IPS DF 6.9 (cell line): Measurements from ENCODE around the gene PAQR5.

ENCODE experiments used
- DNase-seq: peaks from one replicate; pipeline ENCODE4 v3.0.0-alpha.2; 2013; ENCODE audit warnings: low read depth, low spot score
- H3K27ac ChIP-seq: one replicate; pipeline ENCODE4 v1.5.1; 2013; ENCODE audit warnings: low read length, control low read depth
- H3K27me3 ChIP-seq: 2 replicates; pipeline ENCODE4 v1.6.1; 2013; ENCODE audit warnings: mild to moderate bottlenecking, low read length; ENCODE audit not compliant: control insufficient read depth, insufficient read depth
- H3K36me3 ChIP-seq: 2 replicates; pipeline ENCODE4 v1.6.1; 2013; ENCODE audit warnings: low read length; ENCODE audit not compliant: control insufficient read depth, insufficient read depth
- H3K4me1 ChIP-seq: 2 replicates; pipeline ENCODE4 v1.6.1; 2013; ENCODE audit warnings: low read length; ENCODE audit not compliant: control insufficient read depth, insufficient read depth
- H3K4me3 ChIP-seq: 2 replicates; pipeline ENCODE4 v1.5.1; 2013; ENCODE audit warnings: mild to moderate bottlenecking, low read length
- H3K9me3 ChIP-seq: 2 replicates; pipeline ENCODE4 v1.6.1; 2013; ENCODE audit warnings: low read length, inconsistent platforms; ENCODE audit not compliant: control insufficient read depth, insufficient read depth
- WGBS: extraction: QIAGEN DNeasy Blood & Tissue Kit; methylation state at CpG from one replicate; pipeline ENCODE4 v1.1.7; 2013; ENCODE audit warnings: mixed read lengths, missing lambda C conversion rate; ENCODE audit not compliant: insufficient read length, insufficient coverage; 5-methylcytosine and 5-hydroxymethylcytosine counted together

The PAQR5 gene

GRCh38 chr15:69405110-69405509, 106.4 kb downstream of the PAQR5 start:
- Histone ChIP-seq H3K4me1 (no peaks in the 10 kb centered on the region), H3K27me3 (no peaks in the 10 kb centered on the region), H3K4me3 (no peak overlapping the region), H3K36me3 (no peaks in the 10 kb centered on the region), H3K9me3 (no peaks in the 10 kb centered on the region), H3K27ac (no peak overlapping the region)
- WGBS = no CpG with 5 or more reads among the region's 3 CpGs
- DNase-seq = no peak

GRCh38 chr15:69407719-69408400, 109.1 kb downstream of the PAQR5 start:
- Histone ChIP-seq H3K4me1 (no peaks in the 10 kb centered on the region), H3K27me3 (no peaks in the 10 kb centered on the region), H3K36me3 (no peaks in the 10 kb centered on the region), H3K4me3 (no peak overlapping the region), H3K27ac (no peak overlapping the region), H3K9me3 (no peaks in the 10 kb centered on the region)
- DNase-seq = no peak
- no CpG with 5 or more reads among the region's 3 CpGs for WGBS

- Histone ChIP-seq H3K36me3 (no peaks in the 10 kb centered on the region), H3K27ac (no peak overlapping the region), H3K9me3 (no peaks in the 10 kb centered on the region), H3K4me3 (no peak overlapping the region), H3K4me1 (no peaks in the 10 kb centered on the region), H3K27me3 (no peaks in the 10 kb centered on the region)
- no peak for DNase-seq
- no CpG with 5 or more reads among the region's 3 CpGs for WGBS
Measured at GRCh38 chr15:69408841-69409240, 110.1 kb downstream of the PAQR5 start.

GRCh38 chr15:69410248-69410874, 111.6 kb downstream of the PAQR5 start:
- Histone ChIP-seq H3K27me3 (no peaks in the 10 kb centered on the region), H3K27ac (no peak overlapping the region), H3K4me3 (no peak overlapping the region), H3K36me3 (no peaks in the 10 kb centered on the region), H3K9me3 (no peaks in the 10 kb centered on the region), H3K4me1 (no peaks in the 10 kb centered on the region)
- DNase-seq = no peak
- no CpG with 5 or more reads among the region's 9 CpGs for WGBS

GRCh38 chr15:69412274-69412673, 113.6 kb downstream of the PAQR5 start:
- Histone ChIP-seq H3K4me1 (no peaks in the 10 kb centered on the region), H3K27me3 (no peaks in the 10 kb centered on the region), H3K36me3 (no peaks in the 10 kb centered on the region; the same call in 1 of the 2 replicates), H3K9me3 (no peaks in the 10 kb centered on the region), H3K27ac (no peak overlapping the region), H3K4me3 (no peak overlapping the region)
- no peak for DNase-seq

GRCh38 chr15:69412701-69413100, 114.0 kb downstream of the PAQR5 start:
- Histone ChIP-seq H3K27me3 (no peaks in the 10 kb centered on the region), H3K4me3 (no peak overlapping the region), H3K9me3 (no peaks in the 10 kb centered on the region), H3K36me3 (no peaks in the 10 kb centered on the region; the same call in 1 of the 2 replicates), H3K27ac (no peak overlapping the region), H3K4me1 (no peaks in the 10 kb centered on the region)
- WGBS = no CpG with 5 or more reads among the region's 1 CpG
- no peak for DNase-seq

- no peaks in the 10 kb centered on the region for H3K4me1 ChIP-seq
- no peak within 1 kb of the TSS for H3K27ac ChIP-seq
- H3K9me3 ChIP-seq = no peaks in the 10 kb centered on the region
- H3K4me3 ChIP-seq = peak within 1 kb of the TSS; percentile 50
- no peaks in the 10 kb centered on the region for H3K27me3 ChIP-seq
- no peaks in the 10 kb centered on the region; the same call in 1 of the 2 replicates for H3K36me3 ChIP-seq
- no CpG with 5 or more reads among the region's 78 CpGs for WGBS
- peak; percentile 82 for DNase-seq
Measured at GRCh38 chr15:69413822-69414700, 115.3 kb downstream of the PAQR5 start, which contains the start of gene KIF23. TSS of gene KIF23 (plus strand) at chr15:69414349. CDS start at chr15:69414466, 117 bp downstream.

- Histone ChIP-seq H3K36me3 (peaks cover 3% of the 10 kb centered on the region; the same call in 1 of the 2 replicates), H3K9me3 (no peaks in the 10 kb centered on the region), H3K4me3 (peak overlapping the region; percentile 50), H3K4me1 (no peaks in the 10 kb centered on the region), H3K27ac (no peak overlapping the region), H3K27me3 (no peaks in the 10 kb centered on the region)
- DNase-seq = no peak
- WGBS = no CpG with 5 or more reads among the region's 29 CpGs
Measured at GRCh38 chr15:69414701-69415167, 116.0 kb downstream of the PAQR5 start.

DNA sequence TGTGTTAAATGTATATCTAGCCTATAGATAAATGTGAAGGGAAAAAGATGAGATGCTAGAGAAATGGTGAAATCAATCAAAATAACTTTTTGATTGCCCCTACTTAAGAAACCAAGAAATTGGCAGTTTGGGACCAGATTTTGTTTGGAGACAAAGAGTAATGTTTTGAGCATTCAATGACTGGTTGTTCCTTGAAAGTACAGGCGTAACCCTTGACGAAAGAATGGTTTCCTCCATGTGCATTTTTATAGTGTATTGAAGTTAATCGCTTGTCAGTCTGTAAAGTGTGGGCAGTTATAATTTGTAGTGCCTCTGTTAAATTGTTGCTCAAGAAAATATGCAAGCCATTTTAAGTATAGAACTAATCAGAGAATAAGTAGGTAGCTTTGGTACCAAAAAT, 116.7 kb downstream of the PAQR5 start:
- no peaks in the 10 kb centered on the region for H3K4me1 ChIP-seq
- DNase-seq = no peak
- H3K27me3 ChIP-seq = no peaks in the 10 kb centered on the region
- H3K36me3 ChIP-seq = peaks cover 3% of the 10 kb centered on the region; the same call in 1 of the 2 replicates
- peak overlapping the region; percentile 26; the same call in 1 of the 2 replicates for H3K4me3 ChIP-seq
- no peak overlapping the region for H3K27ac ChIP-seq
- no peaks in the 10 kb centered on the region for H3K9me3 ChIP-seq
- WGBS = no CpG with 5 or more reads among the region's 3 CpGs

GRCh38 chr15:69417581-69417980, 118.9 kb downstream of the PAQR5 start:
- Histone ChIP-seq H3K9me3 (no peaks in the 10 kb centered on the region), H3K36me3 (peaks cover 5% of the 10 kb centered on the region; the same call in 1 of the 2 replicates), H3K4me1 (no peaks in the 10 kb centered on the region), H3K27me3 (no peaks in the 10 kb centered on the region), H3K27ac (no peak overlapping the region), H3K4me3 (no peak overlapping the region)
- no peak for DNase-seq
